ENCODE measurements around the gene CIDEB.

Gene CIDEB

GRCh38 chr14:24284501-24285035 lies 23.2 kb downstream of the CIDEB start:
- no peaks in the 10 kb centered on the region for H3K4me1 ChIP-seq (ENCODE audit: insufficient read depth, low read length)
- H3K4me3 ChIP-seq (ENCODE audit: low read length): no peak overlapping the region
- peaks cover 3% of the 10 kb centered on the region for H3K36me3 ChIP-seq (ENCODE audit: insufficient read depth, low read length)
- H3K9me3 ChIP-seq (ENCODE audit: low read length): no peaks in the 10 kb centered on the region
- no peaks in the 10 kb centered on the region for H3K27me3 ChIP-seq (ENCODE audit: insufficient read depth, low read length)
- no peak overlapping the region for H2AFZ ChIP-seq (ENCODE audit: low read depth, low read length)

GRCh38 chr14:24283796-24284460 lies 23.8 kb downstream of the CIDEB start:
- Histone ChIP-seq H3K27me3 (ENCODE audit: insufficient read depth, low read length) (no peaks in the 10 kb centered on the region), H3K4me1 (ENCODE audit: insufficient read depth, low read length) (no peaks in the 10 kb centered on the region), H3K36me3 (ENCODE audit: insufficient read depth, low read length) (no peaks in the 10 kb centered on the region), H2AFZ (ENCODE audit: low read depth, low read length) (no peak overlapping the region), H3K4me3 (ENCODE audit: low read length) (no peak overlapping the region), H3K9me3 (ENCODE audit: low read length) (no peaks in the 10 kb centered on the region)

- no peaks in the 10 kb centered on the region for H3K9me3 ChIP-seq (ENCODE audit: low read length)
- H3K4me1 ChIP-seq (ENCODE audit: insufficient read depth, low read length): no peaks in the 10 kb centered on the region
- no peak overlapping the region for H3K4me3 ChIP-seq (ENCODE audit: low read length)
- no peak overlapping the region for H2AFZ ChIP-seq (ENCODE audit: low read depth, low read length)
- no peaks in the 10 kb centered on the region for H3K36me3 ChIP-seq (ENCODE audit: insufficient read depth, low read length)
- no peaks in the 10 kb centered on the region for H3K27me3 ChIP-seq (ENCODE audit: insufficient read depth, low read length)
These were observed 25.0 kb downstream of the CIDEB start for GRCh38 chr14:24282736-24283135.

GRCh38 chr14:24281636-24282035 lies 26.1 kb downstream of the CIDEB start:
- Histone ChIP-seq H3K4me3 (ENCODE audit: low read length) (no peak overlapping the region), H2AFZ (ENCODE audit: low read depth, low read length) (no peak overlapping the region), H3K36me3 (ENCODE audit: insufficient read depth, low read length) (no peaks in the 10 kb centered on the region), H3K4me1 (ENCODE audit: insufficient read depth, low read length) (no peaks in the 10 kb centered on the region), H3K9me3 (ENCODE audit: low read length) (no peaks in the 10 kb centered on the region), H3K27me3 (ENCODE audit: insufficient read depth, low read length) (no peaks in the 10 kb centered on the region)

GRCh38 chr14:24280797-24281460 lies 26.8 kb downstream of the CIDEB start:
- no peak overlapping the region for H3K4me3 ChIP-seq (ENCODE audit: low read length)

GRCh38 chr14:24279301-24280186 lies 28.2 kb downstream of the CIDEB start:
- no peaks in the 10 kb centered on the region for H3K27me3 ChIP-seq (ENCODE audit: insufficient read depth, low read length)

More at GRCh38 chr14:24280797-24281460, 26.8 kb downstream of the CIDEB start:
- Histone ChIP-seq H3K4me1 (ENCODE audit: insufficient read depth, low read length) (no peaks in the 10 kb centered on the region), H2AFZ (ENCODE audit: low read depth, low read length) (no peak overlapping the region), H3K9me3 (ENCODE audit: low read length) (no peaks in the 10 kb centered on the region), H3K27me3 (ENCODE audit: insufficient read depth, low read length) (no peaks in the 10 kb centered on the region), H3K36me3 (ENCODE audit: insufficient read depth, low read length) (no peaks in the 10 kb centered on the region)

GRCh38 chr14:24278424-24278823 lies 29.4 kb downstream of the CIDEB start:
- no peaks in the 10 kb centered on the region for H3K27me3 ChIP-seq (ENCODE audit: insufficient read depth, low read length)
- H3K36me3 ChIP-seq (ENCODE audit: insufficient read depth, low read length): no peaks in the 10 kb centered on the region
- no peak overlapping the region for H3K4me3 ChIP-seq (ENCODE audit: low read length)
- H3K9me3 ChIP-seq (ENCODE audit: low read length): no peaks in the 10 kb centered on the region
- no peaks in the 10 kb centered on the region for H3K4me1 ChIP-seq (ENCODE audit: insufficient read depth, low read length)
- no peak overlapping the region for H2AFZ ChIP-seq (ENCODE audit: low read depth, low read length)

More at GRCh38 chr14:24279301-24280186, 28.2 kb downstream of the CIDEB start:
- no peaks in the 10 kb centered on the region for H3K9me3 ChIP-seq (ENCODE audit: low read length)
- H2AFZ ChIP-seq (ENCODE audit: low read depth, low read length): no peak overlapping the region
- no peak overlapping the region for H3K4me3 ChIP-seq (ENCODE audit: low read length)
- H3K36me3 ChIP-seq (ENCODE audit: insufficient read depth, low read length): no peaks in the 10 kb centered on the region
- no peaks in the 10 kb centered on the region for H3K4me1 ChIP-seq (ENCODE audit: insufficient read depth, low read length)

- no peaks in the 10 kb centered on the region for H3K36me3 ChIP-seq (ENCODE audit: insufficient read depth, low read length)
- H3K27me3 ChIP-seq (ENCODE audit: insufficient read depth, low read length): no peaks in the 10 kb centered on the region
- no peaks in the 10 kb centered on the region for H3K4me1 ChIP-seq (ENCODE audit: insufficient read depth, low read length)
- H3K9me3 ChIP-seq (ENCODE audit: low read length): no peaks in the 10 kb centered on the region
- H2AFZ ChIP-seq (ENCODE audit: low read depth, low read length): no peak overlapping the region
- no peak overlapping the region for H3K4me3 ChIP-seq (ENCODE audit: low read length)
These were observed 30.0 kb downstream of the CIDEB start for GRCh38 chr14:24277606-24278321.

GRCh38 chr14:24277071-24277470 lies 30.7 kb downstream of the CIDEB start:
- H3K36me3 ChIP-seq (ENCODE audit: insufficient read depth, low read length): no peaks in the 10 kb centered on the region
- H3K4me1 ChIP-seq (ENCODE audit: insufficient read depth, low read length): peaks cover under 1% of the 10 kb centered on the region
- no peaks in the 10 kb centered on the region for H3K27me3 ChIP-seq (ENCODE audit: insufficient read depth, low read length)
- no peak overlapping the region for H3K4me3 ChIP-seq (ENCODE audit: low read length)
- H3K9me3 ChIP-seq (ENCODE audit: low read length): no peaks in the 10 kb centered on the region
- no peak overlapping the region for H2AFZ ChIP-seq (ENCODE audit: low read depth, low read length)

GRCh38 chr14:24274101-24274543 lies 33.7 kb downstream of the CIDEB start:
- Histone ChIP-seq H2AFZ (ENCODE audit: low read depth, low read length) (no peak overlapping the region), H3K4me3 (ENCODE audit: low read length) (no peak overlapping the region), H3K27me3 (ENCODE audit: insufficient read depth, low read length) (no peaks in the 10 kb centered on the region), H3K4me1 (ENCODE audit: insufficient read depth, low read length) (peaks cover 9% of the 10 kb centered on the region), H3K9me3 (ENCODE audit: low read length) (no peaks in the 10 kb centered on the region), H3K36me3 (ENCODE audit: insufficient read depth, low read length) (no peaks in the 10 kb centered on the region)

- H3K4me1 ChIP-seq (ENCODE audit: insufficient read depth, low read length): peaks cover 9% of the 10 kb centered on the region
- H3K27me3 ChIP-seq (ENCODE audit: insufficient read depth, low read length): no peaks in the 10 kb centered on the region
- no peaks in the 10 kb centered on the region for H3K9me3 ChIP-seq (ENCODE audit: low read length)
- no peak overlapping the region for H3K4me3 ChIP-seq (ENCODE audit: low read length)
- H2AFZ ChIP-seq (ENCODE audit: low read depth, low read length): no peak overlapping the region
- no peaks in the 10 kb centered on the region for H3K36me3 ChIP-seq (ENCODE audit: insufficient read depth, low read length)
These were observed 34.3 kb downstream of the CIDEB start for GRCh38 chr14:24273422-24273998.

GRCh38 chr14:24272467-24272866 lies 35.3 kb downstream of the CIDEB start:
- H3K9me3 ChIP-seq (ENCODE audit: low read length): no peaks in the 10 kb centered on the region
- H3K4me1 ChIP-seq (ENCODE audit: insufficient read depth, low read length): peaks cover 9% of the 10 kb centered on the region
- no peak overlapping the region for H3K4me3 ChIP-seq (ENCODE audit: low read length)
- no peaks in the 10 kb centered on the region for H3K27me3 ChIP-seq (ENCODE audit: insufficient read depth, low read length)
- H2AFZ ChIP-seq (ENCODE audit: low read depth, low read length): no peak overlapping the region
- H3K36me3 ChIP-seq (ENCODE audit: insufficient read depth, low read length): no peaks in the 10 kb centered on the region

All from neuron (in vitro differentiated cells).